Smooth muscle cell (in vitro differentiated cells): Measurements from ENCODE around the gene ACOXL. TPM values are rescaled to one million over a fixed set of nuclear protein-coding genes. Genes with fewer than 3 reads are reported as not detected.

Experiments used
- DNase-seq: peaks from one replicate; lab custom pipeline; 2025; ENCODE audit not compliant: unreplicated experiment; lab: John Stamatoyannopoulos, UW
- H2AFZ ChIP-seq: fragments of 200-600 bp; sonication (generic); 2 replicates; pipeline ENCODE4 v1.6.0; 2016; ENCODE audit warnings: antibody characterized with exemption, low read depth, mild to moderate bottlenecking
- H3F3A ChIP-seq: fragments of 200-600 bp; sonication (generic); 2 replicates; pipeline ENCODE4 v1.6.0; 2017; ENCODE audit warnings: antibody characterized with exemption, low read depth
- H3K27ac ChIP-seq: fragments of 200-600 bp; sonication (generic); 2 replicates; pipeline ENCODE4 v1.5.1; 2016; ENCODE audit warnings: low read depth, mild to moderate bottlenecking
- H3K27me3 ChIP-seq: fragments of 200-600 bp; sonication (generic); 2 replicates; pipeline ENCODE4 v1.6.1; 2016; ENCODE audit warnings: low read depth, mild to moderate bottlenecking
- H3K36me3 ChIP-seq: fragments of 200-600 bp; sonication (generic); 2 replicates; pipeline ENCODE4 v1.5.1; 2016; ENCODE audit warnings: low read depth
- H3K4me1 ChIP-seq: fragments of 200-600 bp; sonication (generic); 2 replicates; pipeline ENCODE4 v1.5.1; 2016; ENCODE audit warnings: low read depth
- H3K4me2 ChIP-seq: fragments of 200-600 bp; sonication (generic); 2 replicates; pipeline ENCODE4 v1.6.0; 2016; ENCODE audit warnings: mild to moderate bottlenecking
- H3K4me3 ChIP-seq: fragments of 200-600 bp; sonication (generic); 2 replicates; pipeline ENCODE4 v1.5.1; 2016; ENCODE audit warnings: mild to moderate bottlenecking
- H3K79me2 ChIP-seq: fragments of 200-600 bp; sonication (generic); 2 replicates; pipeline ENCODE4 v1.6.0; 2016; ENCODE audit warnings: low read depth, mild to moderate bottlenecking
- H3K9ac ChIP-seq: fragments of 200-600 bp; sonication (generic); 2 replicates; pipeline ENCODE4 v1.6.0; 2016; ENCODE audit warnings: low read depth
- H3K9me3 ChIP-seq: fragments of 200-600 bp; sonication (generic); replicated peaks from 2 replicates; pipeline ENCODE4 v1.5.1; 2016; ENCODE audit warnings: low read depth
- H4K20me1 ChIP-seq: fragments of 200-600 bp; sonication (generic); 2 replicates; pipeline ENCODE4 v1.6.0; 2016; ENCODE audit warnings: low read depth
- WGBS: methylation state at CpG from one replicate; pipeline ENCODE4 v1.1.7; 2016; ENCODE audit warnings: low lambda C conversion rate; 5-methylcytosine and 5-hydroxymethylcytosine counted together
- polyA plus RNA-seq: library from polyadenylated mRNA; unstranded; fragments of >200 nt; fragmentation: Nextera tagmentation; extraction: Ambion mirVana; gene quantifications from 2 replicates; pipeline ENCODE4 v1.2.1, GENCODE V29; 2016
- total RNA-seq: library from RNA; depleted of rRNA; stranded (reverse); fragments of >200 nt; gene quantifications from 2 replicates; pipeline ENCODE4 v1.2.3, GENCODE V29; 2014
- TF ChIP-seq, protein P1 (sequence below): fragments of 200-600 bp; sonication (generic); IDR thresholded peaks from 2 replicates; pipeline ENCODE4 v1.5.1; 2017; ENCODE audit warnings: borderline replicate concordance, mild to moderate bottlenecking, antibody characterized with exemption; ENCODE audit not compliant: insufficient read depth, poor library complexity, severe bottlenecking

ACOXL gene
- total and polyA plus RNA-seq, 2 experiments from 2014 or later = not detected

- Histone ChIP-seq H3K4me2 (no peak overlapping the region), H4K20me1 (no peaks in the 10 kb centered on the region), H3K4me1 (no peaks in the 10 kb centered on the region), H3K36me3 (no peaks in the 10 kb centered on the region), H3F3A (no peaks in the 10 kb centered on the region), H3K4me3 (no peak overlapping the region), H3K79me2 (no peaks in the 10 kb centered on the region), H3K9ac (no peak overlapping the region), H3K9me3 (no peaks in the 10 kb centered on the region), H3K27me3 (peaks cover 40% of the 10 kb centered on the region), H3K27ac (no peak overlapping the region), H2AFZ (no peak overlapping the region)
- no peak for DNase-seq
- 100% methylated on average over 2 of the region's 2 CpGs for WGBS
- TF ChIP-seq, protein P1, sequence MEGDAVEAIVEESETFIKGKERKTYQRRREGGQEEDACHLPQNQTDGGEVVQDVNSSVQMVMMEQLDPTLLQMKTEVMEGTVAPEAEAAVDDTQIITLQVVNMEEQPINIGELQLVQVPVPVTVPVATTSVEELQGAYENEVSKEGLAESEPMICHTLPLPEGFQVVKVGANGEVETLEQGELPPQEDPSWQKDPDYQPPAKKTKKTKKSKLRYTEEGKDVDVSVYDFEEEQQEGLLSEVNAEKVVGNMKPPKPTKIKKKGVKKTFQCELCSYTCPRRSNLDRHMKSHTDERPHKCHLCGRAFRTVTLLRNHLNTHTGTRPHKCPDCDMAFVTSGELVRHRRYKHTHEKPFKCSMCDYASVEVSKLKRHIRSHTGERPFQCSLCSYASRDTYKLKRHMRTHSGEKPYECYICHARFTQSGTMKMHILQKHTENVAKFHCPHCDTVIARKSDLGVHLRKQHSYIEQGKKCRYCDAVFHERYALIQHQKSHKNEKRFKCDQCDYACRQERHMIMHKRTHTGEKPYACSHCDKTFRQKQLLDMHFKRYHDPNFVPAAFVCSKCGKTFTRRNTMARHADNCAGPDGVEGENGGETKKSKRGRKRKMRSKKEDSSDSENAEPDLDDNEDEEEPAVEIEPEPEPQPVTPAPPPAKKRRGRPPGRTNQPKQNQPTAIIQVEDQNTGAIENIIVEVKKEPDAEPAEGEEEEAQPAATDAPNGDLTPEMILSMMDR = no peak
Measured at GRCh38 chr2:110726285-110726684, 6.1 kb upstream of the ACOXL start.

- no peak overlapping the region for H3K9ac ChIP-seq
- H3F3A ChIP-seq = no peaks in the 10 kb centered on the region
- H3K27ac ChIP-seq = no peak overlapping the region
- H2AFZ ChIP-seq = no peak overlapping the region
- no peak overlapping the region for H3K4me3 ChIP-seq
- H3K9me3 ChIP-seq = no peaks in the 10 kb centered on the region
- TF ChIP-seq, protein P1 = no peak
- peaks cover 56% of the 10 kb centered on the region for H3K27me3 ChIP-seq
- no peak for DNase-seq
- no peaks in the 10 kb centered on the region for H3K36me3 ChIP-seq
- H4K20me1 ChIP-seq = no peaks in the 10 kb centered on the region
- H3K4me1 ChIP-seq = peaks cover 1% of the 10 kb centered on the region
- WGBS = 74% methylated on average over 4 of the region's 4 CpGs
- no peak overlapping the region for H3K4me2 ChIP-seq
- no peaks in the 10 kb centered on the region for H3K79me2 ChIP-seq
Measured at GRCh38 chr2:110727923-110728322, 4.5 kb upstream of the ACOXL start.

DNA sequence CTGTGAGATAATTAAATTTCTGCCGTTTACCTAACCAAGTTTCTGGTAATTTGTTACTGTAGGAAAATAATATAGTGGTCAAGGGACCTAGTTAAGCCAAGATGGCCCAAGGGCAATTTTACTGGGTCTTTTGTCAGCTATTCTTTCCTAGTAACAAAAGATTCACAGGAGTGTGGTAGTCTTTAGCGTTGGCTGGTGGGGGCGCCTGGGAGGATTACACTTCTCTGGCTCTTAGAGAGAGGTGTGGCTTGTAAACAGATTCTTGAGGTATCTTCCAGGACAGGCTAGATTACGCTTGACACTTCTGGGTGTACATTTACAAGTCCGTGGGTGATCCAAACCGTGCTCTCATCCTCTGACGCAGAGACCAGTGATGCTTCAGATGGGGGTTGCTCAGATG is 3.3 kb upstream of the ACOXL start:
- Histone ChIP-seq H3F3A (no peaks in the 10 kb centered on the region), H3K9me3 (no peaks in the 10 kb centered on the region), H3K4me1 (peaks cover 6% of the 10 kb centered on the region), H3K4me3 (no peak overlapping the region), H3K4me2 (no peak overlapping the region), H3K36me3 (no peaks in the 10 kb centered on the region), H2AFZ (no peak overlapping the region), H3K27ac (no peak overlapping the region), H3K27me3 (peaks cover 59% of the 10 kb centered on the region), H4K20me1 (no peaks in the 10 kb centered on the region), H3K9ac (no peak overlapping the region), H3K79me2 (no peaks in the 10 kb centered on the region)
- DNase-seq = no peak
- TF ChIP-seq, protein P1 = no peak
- 67% methylated on average over 7 of the region's 7 CpGs for WGBS

- H3K27me3 ChIP-seq = peaks cover 69% of the 10 kb centered on the region
- H3K79me2 ChIP-seq = no peaks in the 10 kb centered on the region
- 83% methylated on average over 5 of the region's 5 CpGs for WGBS
- peaks cover 6% of the 10 kb centered on the region for H3K4me1 ChIP-seq
- no peak overlapping the region for H3K4me2 ChIP-seq
- no peak overlapping the region for H3K4me3 ChIP-seq
- TF ChIP-seq, protein P1 = no peak
- DNase-seq = no peak
- no peaks in the 10 kb centered on the region for H3K36me3 ChIP-seq
- no peak overlapping the region for H2AFZ ChIP-seq
- H4K20me1 ChIP-seq = no peaks in the 10 kb centered on the region
- no peak overlapping the region for H3K9ac ChIP-seq
- no peaks in the 10 kb centered on the region for H3K9me3 ChIP-seq
- no peaks in the 10 kb centered on the region for H3F3A ChIP-seq
- no peak overlapping the region for H3K27ac ChIP-seq
Measured at GRCh38 chr2:110731064-110731463, 1.3 kb upstream of the ACOXL start.
